ENCODE measurements around the gene SLC48A1. TPM values are rescaled to one million over a fixed set of nuclear protein-coding genes. Genes with fewer than 3 reads are reported as not detected.

SLC48A1 gene
- polyA plus RNA-seq, 3 donors = 50.6 to 54.1 (median 52.4) TPM

DNA sequence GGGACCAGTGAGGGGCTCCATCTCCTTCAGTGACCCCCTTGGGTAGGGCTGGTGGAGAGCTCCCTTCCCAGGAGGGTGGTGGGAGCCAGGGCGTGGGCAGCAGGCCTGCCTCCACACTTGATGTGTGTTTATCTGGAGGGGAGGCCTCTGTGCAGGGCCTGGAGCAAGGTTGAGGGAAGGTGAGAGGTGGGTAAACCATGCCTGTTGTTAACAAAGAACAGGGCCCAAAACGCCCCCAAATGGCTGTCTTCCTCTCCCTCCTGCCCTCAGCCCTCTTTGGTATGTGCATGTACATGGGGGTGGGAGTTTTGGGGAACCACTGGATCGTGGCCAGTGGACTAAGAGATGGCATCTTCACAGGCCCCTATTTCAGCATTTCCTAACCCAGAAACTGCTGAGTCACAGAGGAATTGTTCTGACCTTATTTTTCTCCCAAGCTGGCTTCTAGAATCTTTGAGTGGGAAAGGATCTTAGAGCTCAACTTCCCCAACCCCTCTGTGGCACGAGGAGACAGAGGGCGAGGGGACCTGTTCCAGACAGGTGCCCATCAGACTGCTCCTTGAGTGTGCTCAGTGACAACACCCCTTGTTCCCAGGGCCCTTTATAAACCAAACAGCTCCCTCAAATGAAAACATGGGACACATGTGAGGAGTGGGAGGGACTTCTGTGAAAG lies 3.6 kb downstream of the SLC48A1 start:
- no peak for DNase-seq (ENCODE audit: low read depth in 3 of 3, low spot score in 2 of 3)

DNA sequence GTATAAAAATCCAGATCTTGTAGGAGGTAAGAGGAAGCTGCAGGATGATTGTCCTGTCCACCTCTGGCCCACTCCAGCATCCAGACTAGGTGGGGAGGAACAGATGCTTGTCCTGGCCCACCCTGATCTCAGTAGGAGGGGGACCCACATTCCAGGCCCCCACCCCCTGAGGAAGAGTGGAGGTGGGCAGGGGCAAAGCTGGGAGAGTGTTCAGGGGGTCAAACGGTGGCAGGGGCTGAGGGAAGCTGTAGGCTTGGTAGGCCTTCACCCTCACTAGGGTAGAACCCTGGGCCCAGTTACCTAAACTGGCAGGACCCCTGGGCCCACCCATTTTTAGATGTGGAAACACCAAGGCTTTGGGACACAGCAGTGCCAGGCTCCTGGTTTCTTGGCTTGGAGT lies 4.1 kb downstream of the SLC48A1 start:
- DNase-seq (ENCODE audit: low read depth in 3 of 3, low spot score in 2 of 3) = no peak

DNA sequence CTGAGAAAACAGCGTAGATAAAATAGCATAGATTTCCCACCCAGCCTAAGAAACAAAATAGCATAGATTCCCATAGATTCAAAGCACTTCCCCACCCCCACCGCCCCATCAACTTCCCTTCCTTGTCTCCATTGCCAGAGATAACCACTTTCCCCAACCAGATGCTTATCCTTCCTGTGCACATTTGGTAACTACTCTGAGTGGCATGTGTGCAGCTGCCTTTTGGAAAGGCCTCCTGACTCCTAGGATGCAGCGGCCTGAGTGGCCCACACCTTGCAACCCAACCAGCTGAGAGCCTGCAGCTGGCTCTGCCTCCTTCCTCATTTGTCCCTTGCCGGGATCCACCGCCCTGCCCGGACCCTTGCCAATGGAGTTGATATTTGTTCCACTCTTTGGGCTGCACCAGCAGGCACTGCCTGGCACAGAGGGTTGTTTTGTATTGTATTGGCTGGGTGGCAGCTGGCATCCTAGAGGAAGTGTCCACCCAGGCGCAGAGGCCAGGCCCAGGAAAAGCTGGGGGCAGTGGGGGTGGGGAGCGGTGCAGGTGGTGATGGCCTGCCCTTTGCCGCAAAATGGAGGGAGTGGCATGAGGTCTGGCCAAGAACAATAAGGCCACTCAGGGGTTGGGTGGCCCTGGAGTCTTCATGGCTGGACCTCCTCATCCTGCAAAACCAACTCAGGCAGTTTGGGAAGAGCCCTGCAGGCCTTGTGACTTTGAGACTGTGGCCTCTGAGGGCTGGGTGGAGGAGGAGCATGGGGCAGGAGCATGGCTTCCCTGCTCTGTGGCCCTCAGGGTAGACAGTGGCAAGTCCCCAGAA lies 4.9 kb downstream of the SLC48A1 start:
- no peak for DNase-seq (ENCODE audit: low read depth in 3 of 3, low spot score in 2 of 3)

DNA sequence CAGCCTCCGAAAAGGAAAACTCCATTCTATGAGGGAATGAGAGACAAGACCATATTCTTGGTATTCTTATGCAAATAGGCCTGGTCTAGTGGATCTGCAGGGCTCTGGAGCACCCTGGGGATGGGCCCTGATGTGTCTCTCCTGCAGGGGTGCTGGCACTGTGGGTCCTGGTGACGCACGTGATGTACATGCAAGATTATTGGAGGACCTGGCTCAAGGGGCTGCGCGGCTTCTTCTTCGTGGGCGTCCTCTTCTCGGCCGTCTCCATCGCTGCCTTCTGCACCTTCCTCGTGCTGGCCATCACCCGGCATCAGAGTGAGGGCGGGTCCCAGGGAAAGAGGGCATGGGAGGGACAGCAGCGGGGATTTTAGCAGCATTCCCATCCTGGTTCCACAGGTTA lies 5.8 kb downstream of the SLC48A1 start:
- no peak for DNase-seq (ENCODE audit: low read depth in 3 of 3, low spot score in 2 of 3)

DNA sequence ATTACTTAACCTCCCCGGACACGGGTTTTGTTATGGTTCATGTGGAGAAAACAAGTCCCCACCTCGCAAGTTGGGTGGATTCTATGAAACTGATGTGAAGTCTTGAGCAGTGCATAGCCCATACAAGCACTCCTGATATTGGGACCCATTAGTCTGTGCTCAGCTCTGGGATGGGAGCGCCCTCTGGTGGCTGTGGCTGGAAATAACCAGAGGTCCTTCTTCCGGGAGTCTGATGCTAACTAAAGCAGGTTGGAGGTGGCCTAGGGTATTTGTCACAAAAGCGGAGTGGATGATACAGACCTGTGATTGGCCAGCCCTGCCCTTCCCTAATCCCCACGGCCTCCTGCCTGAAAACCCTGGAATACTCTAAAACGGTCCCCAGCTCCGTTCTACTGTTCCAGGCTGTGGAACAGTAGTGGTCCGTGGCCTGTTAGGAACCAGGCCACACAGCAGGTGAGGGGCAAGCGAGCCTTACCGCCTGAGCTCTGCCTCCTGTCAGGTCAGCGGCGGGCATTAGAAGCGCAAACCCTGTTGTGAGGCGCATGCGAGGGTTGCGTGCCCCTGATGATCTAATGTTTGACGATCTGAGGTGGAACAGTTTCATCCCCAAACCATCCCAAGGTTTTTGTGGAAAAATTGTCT lies 6.4 kb downstream of the SLC48A1 start:
- DNase-seq (ENCODE audit: low read depth in 3 of 3, low spot score in 2 of 3) = peak; percentile 76 to 83 (median 76)

DNA sequence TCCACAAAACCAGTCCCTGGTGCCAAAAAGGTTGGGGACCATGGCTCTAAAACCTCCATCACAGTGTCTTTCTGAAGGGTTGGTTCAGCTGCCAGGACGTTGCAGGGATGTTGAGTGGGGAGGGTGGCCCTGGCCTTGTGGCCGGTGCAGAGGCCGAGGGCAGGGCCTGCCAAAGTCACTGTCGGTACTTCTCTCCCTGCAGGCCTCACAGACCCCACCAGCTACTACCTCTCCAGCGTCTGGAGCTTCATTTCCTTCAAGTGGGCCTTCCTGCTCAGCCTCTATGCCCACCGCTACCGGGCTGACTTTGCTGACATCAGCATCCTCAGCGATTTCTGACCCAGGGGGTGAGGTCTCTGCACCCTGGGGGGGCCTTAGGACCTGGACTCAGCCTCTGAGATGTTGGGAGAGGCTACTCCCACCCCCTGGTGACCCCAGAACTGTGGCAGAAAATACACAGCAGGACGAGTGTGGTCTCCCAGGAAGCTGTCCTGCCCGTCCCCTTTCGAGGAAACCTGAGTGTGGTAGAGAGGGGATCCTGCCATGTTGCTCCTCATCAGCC lies 7.0 kb downstream of the SLC48A1 start:
- DNase-seq (ENCODE audit: low read depth in 3 of 3, low spot score in 2 of 3) = no peak

DNA sequence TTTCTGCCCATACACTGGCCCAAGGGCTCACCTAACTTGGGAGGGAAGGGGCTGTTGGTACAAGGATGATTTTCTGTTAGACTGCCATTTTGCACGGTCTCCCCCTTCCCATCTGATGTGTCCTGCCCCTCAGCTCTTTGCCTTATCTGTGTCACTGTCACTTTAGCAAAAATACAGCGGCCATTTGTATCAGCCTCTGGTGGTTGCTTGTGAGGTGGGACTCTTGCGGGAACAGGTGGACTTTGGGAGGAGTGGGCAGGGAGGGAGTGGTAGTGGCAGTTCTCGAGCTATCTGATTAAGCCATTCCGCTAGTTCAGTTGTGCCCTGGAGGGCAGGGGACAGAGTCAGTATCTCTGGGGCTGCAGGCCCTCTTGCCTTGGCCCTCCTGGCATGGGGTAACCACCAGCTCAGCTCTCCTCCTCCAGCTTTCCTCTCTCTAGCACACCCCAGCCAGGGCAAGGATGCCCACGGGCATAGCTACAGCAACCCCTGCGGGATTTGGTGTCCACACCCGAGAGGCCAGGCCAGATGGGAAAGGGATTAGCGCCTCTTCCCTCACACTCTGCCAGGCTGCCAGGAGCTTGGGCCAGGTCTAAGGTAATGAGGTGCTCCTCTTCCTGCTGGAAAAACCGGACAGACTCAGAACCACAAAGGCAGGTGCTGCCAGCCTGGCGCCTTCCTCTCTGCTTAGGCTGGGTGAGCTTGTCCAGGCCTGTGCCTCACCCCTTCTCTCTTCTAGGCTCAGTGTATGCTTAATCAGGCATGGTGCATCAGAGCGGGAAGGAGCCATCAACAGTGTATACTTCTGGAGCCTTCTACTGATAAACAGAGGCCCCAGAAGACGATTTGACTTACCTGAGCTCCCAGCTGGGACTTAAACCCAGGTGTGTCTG lies 8.7 kb downstream of the SLC48A1 start:
- DNase-seq (ENCODE audit: low read depth in 3 of 3, low spot score in 2 of 3) = no peak

DNA sequence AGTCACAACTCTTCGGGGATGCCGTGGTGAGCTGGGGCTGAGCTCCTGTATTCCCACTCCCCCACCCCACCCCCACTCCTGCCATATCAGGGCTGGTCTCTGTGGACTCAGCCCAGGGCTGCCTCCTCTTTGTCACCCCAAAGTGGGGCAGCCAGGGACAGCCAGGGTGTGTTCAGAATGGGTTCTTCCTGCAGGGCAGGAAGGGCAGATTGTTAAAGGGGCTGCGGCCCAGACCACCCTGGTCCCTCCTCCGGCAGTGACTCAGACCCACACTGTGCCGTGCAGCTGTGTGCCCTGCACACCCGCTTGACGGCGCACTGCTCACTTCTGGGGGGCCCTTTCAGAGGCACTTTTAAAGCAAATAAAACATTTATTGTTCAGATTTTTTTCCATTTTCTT lies 9.3 kb downstream of the SLC48A1 start:
- DNase-seq (ENCODE audit: low read depth in 3 of 3, low spot score in 2 of 3) = no peak

DNA sequence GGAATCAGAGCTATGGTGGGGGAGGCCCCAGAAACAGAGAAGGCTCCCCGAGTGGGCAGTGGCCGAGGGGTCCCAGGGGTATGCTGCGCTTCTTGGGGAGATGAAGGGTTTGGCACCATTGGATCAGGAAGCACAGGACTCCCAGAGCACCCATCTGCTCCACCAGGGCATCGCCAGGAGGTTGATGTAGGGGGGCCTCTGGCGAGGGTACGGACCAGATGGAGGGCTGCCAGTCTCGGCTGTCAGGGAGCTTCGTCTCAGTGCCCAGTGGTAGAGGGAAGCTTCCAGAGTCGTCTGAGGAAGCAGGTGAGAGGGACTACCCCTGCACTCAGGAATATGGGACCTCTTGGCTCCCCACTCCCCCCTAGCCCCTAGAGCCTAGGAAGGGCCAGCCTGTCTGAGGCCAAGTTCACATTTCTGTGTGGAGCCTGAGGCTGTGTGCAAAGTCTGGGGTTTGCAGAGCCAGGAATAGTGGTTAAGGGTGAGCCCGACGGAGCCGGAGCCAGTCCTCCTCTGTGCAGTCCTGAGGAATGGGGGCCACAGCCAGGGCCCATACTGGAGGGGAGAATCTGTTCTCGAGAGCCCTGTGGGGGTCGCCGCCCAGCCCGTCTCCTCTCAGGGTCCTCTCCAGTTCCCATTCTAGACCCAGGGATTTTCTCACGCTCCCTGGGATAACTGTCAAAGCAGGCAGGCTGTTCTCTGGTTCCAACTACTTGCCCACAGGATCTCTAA lies 10.2 kb downstream of the SLC48A1 start:
- no peak for DNase-seq (ENCODE audit: low read depth in 3 of 3, low spot score in 2 of 3)

DNA sequence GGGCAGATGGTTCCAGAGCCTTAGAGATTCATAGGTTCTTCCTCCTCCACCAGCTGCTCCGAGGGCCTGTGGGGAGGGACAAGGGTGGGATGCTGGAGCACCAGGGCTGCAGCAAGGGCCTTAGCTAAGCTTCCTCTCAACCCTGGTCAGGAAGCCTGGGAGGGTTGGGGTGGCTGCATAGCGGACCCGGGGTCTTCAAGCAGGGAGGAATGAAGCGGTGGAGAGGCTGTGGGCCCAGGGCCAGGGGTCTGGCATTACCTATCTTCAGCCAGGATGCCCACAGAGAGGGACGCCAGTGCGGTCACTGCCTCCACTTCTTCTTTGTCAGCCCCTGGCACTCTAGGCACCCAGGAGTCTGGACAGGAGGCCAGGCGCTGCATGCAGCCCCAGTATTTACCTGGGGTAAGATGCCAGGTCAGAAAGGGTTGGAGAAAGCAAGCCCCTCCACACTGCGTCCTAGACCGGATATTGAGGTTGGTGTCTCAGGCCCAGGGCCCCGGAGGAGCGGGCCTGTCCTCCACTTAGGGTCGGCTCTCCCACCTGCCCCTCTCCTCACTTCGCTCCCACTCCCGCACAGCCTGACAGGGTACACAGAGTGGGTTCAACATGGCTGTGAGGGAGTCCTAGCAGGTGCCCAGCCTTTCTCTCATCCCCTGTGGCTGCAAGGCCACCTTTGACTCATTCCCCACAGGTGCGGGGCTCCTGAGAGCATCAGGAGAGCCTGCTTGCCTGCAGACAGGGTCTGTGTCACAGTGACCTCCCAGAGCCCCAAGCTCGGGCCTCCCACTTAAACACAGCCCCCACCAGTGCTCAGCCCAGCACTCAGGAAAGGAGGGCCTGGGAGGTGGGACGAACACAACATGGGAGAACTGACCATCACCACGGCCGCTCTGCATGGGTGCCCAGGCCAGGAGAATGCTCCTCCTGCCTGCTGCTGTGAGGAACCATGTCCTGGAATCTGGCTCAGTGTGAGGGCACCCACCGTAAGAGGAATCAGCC lies 11.1 kb downstream of the SLC48A1 start:
- DNase-seq (ENCODE audit: low read depth in 3 of 3, low spot score in 2 of 3) = no peak

DNA sequence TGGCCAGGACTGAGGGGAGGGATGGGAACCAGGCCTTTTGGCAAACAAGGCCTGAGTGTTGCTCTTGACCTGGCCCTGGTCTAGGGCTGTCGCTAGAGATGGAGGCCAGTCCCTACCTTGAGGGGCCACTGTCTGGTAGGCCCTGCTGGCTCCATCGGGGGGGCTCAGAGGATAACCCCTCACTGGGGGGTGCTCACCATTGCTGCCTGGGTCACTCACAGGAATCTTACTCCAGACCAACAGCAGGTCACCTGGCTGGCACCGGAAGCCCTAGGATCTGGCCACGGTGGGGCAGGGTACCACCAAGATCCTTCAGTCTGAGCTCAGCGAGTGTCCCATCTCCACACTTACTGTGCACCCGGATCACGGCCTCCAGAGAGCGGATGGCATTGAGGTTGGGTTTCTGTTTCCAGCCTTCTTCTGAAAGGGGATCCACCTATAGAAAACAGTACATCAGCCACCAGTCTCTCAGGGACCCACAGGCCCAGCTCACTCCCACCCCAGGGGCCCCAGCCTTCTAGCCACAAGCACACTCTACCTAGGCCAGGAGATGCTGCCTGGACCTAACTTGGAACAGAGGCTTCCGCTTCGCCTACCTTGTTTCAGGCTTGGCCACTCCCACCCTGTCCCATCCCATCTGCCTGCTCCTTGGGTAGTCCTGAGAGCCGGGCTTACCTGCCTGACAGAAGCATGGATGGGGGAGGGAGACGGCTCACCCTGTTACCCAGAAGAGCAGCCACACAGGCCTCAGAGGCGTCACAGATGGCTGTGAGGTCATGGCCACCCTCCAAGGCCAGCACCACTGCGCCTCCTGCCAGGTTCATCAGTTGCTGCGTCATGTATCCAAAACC lies 12.2 kb downstream of the SLC48A1 start:
- DNase-seq (ENCODE audit: low read depth in 3 of 3, low spot score in 2 of 3) = no peak

DNA sequence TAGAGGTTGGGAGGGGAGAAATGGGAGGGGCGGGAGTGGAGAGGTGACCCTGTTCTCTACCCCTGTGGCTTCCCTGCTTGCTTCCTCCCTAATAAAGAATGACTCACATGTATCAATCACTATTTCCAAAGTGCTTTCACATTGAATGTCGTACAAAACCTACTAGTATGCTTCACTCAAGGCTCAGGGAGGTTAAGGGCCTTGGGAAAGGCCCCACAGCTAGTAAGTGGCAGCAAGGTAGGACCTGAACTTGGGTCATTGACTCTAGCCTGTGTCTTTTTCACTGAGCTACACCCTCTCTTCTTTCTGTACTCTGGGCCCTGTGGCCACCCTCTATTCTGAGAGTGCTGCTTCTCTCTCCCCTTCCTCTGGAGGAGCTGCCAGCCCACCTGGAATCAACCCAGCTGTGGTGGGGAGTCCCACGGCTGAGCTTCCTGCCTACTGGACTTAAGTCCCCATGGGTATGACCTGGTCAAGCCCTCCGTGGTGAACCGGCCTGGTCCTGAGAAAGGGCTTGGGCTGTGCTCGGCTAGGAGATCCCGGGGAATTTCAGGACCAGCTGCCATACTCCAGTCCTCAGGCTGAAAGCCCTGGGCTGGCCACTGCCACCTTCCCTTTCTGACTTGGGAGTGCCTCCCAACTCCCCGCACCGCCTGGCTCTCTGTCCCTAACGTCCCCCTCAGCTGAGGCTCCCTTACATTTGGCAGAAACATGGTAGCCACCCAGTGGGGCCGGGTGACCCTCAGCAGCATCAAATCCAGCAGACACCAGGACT lies 13.0 kb downstream of the SLC48A1 start:
- no peak for DNase-seq (ENCODE audit: low read depth in 3 of 3, low spot score in 2 of 3)

DNA sequence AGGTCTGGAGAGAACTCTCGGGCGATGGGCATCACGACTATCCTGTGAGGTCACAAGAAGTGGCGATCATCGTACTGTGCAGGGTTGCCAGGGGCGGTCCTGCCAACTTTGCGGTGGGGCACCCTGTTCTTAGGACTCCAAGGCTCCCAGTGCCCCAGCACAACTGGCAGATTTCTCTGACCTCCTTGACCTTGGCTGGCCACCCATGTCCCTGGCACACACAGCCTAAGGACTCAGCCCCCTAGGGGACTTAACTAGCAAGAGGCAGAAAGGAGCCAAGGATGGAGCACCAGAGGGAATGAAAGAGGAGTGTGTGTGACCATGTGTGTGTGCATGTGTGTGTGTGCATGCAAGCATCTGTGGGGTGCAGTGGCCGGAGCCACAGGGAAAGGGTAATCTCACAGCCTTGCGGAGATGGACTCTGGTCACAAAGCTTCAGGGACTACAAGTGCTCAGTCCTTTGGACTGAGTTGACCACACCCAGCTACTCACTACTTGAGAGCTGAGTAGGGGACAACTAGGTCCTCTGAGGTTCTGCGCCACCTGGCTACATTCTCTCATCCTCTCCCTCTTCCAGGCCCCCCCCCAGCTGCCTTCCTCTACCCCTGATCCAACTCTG lies 13.7 kb downstream of the SLC48A1 start:
- no peak for DNase-seq (ENCODE audit: low read depth in 3 of 3, low spot score in 2 of 3)

DNA sequence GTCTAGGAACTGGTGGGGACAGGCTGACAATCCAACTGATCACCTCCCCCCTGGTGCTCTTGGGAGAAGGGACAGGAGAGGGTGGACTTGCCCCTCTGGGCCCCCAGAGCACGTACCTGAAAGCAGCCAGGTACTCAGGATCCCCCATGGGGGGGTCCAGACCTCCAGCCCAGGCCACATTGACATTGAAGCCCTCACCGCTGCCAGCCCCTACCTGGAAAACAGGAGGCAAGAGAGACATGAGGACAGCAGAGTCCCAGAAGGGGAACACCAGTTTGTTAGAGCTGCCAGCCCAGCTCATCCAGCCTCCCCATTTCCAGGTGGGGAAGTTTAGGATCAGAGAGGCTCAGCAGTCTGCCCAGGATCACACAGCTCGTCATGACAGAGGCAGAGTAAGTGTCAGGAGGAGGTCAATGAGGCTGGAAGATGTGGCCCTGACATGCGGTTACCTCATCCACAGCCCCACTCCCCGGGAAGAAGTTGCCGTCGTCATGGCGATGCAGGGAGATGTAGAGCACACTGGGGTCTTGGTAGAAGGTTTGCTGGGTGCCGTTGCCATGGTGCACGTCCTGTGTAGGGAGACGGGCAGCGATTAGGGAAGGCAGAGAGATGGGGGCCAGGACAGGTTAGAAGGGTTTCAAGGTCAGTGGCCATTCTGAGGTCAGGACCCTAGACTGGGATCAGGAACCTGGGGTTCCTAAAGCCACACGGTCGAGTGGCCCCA lies 14.7 kb downstream of the SLC48A1 start:
- no peak for DNase-seq (ENCODE audit: low read depth in 3 of 3, low spot score in 2 of 3)

DNA sequence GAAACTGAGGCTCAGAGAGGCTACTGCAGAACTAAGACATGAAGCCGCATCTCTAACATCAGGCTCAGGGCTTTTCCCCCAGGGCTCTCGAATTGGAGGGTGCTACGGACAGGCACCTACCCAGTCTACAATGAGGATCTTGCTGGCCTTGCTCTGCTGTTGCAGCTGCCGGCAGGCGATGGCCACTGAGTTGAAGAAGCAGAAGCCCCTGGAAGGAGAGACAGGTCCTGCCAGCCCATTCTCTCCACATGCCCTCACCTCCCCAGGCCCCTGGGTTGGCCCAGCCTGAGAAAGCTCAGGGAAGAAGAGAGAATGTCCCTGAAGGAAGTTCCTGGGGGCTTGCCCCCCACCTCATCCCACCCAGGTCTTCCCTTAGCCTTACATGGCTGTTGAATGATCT lies 16.1 kb downstream of the SLC48A1 start:
- DNase-seq (ENCODE audit: low read depth in 3 of 3, low spot score in 2 of 3) = no peak

Data from right renal cortex interstitium (tissue), 3 donors.